Measurements from ENCODE around the gene GALE. TPM values are rescaled to one million over a fixed set of nuclear protein-coding genes. Genes with fewer than 3 reads are reported as not detected.
"Not testable (repeated sequence)": the region's sequence is repeated elsewhere in the genome, so short reads cannot be mapped to it uniquely, and the experiment has no call there.

The GALE gene
- total and polyA plus RNA-seq, 2 donors (not counting 3 experiments of a cell fraction or from before 2014, with no cell fraction given) = 42.9 to 64.7 TPM

GRCh38 chr1:23834156-23834555, 33.6 kb upstream of the GALE start:
- H3K36me3 ChIP-seq (ENCODE audit: control insufficient read depth in 2 of 2, extremely low read depth in 1 of 2, insufficient read depth in 2 of 2, low read length in 2 of 2); BruUV-seq (replicated peaks); H3K27ac ChIP-seq (ENCODE audit: insufficient read depth, low read depth, low read length); H3K4me1 ChIP-seq (ENCODE audit: control insufficient read depth, extremely low read depth, insufficient read depth, low read length); H3K9me1 ChIP-seq (replicated peaks; ENCODE audit: control insufficient read depth, extremely low read depth, insufficient read depth, low read length); H4K20me1 ChIP-seq (replicated peaks; ENCODE audit: control insufficient read depth, extremely low read depth, insufficient read depth, low read length); dilution Hi-C loops (cut with MboI; ENCODE audit: extremely low pct_ligation_motif_present, low sequenced_read_pairs); H3K9me3 ChIP-seq (replicated peaks; ENCODE audit: control insufficient read depth, insufficient read depth, low read length); H3K4me2 ChIP-seq (ENCODE audit: insufficient read depth, low read length); H3K79me2 ChIP-seq (ENCODE audit: control insufficient read depth, insufficient read depth, low read length); H3K27me3 ChIP-seq (ENCODE audit: control insufficient read depth in 2 of 2, insufficient read depth in 2 of 2, low read length in 2 of 2); H3K9ac ChIP-seq (replicated peaks; ENCODE audit: extremely low read depth, insufficient read depth, low read length); FAIRE-seq; H3K4me3 ChIP-seq (replicated peaks in 1 of 3; ENCODE audit: insufficient read depth in 1 of 3, low read depth in 1 of 3, low read length in 3 of 3); CTCF ChIA-PET; H2AFZ ChIP-seq (ENCODE audit: low read depth, low read length); intact Hi-C loops (cut with micrococcal nuclease); DNase-seq (ENCODE audit: low read depth, low spot score): not testable (repeated sequence)
- POLR2A ChIA-PET = interaction anchor here (0.8 kb wide), 1 partner anchor 9 kb away, joined by 5 read pairs; the partner anchor contains the start of gene HMGCL

GRCh38 chr1:23827717-23828116, 27.2 kb upstream of the GALE start:
- ChIA-PET POLR2A (no interaction called here), CTCF (interaction anchor here (0.8 kb wide), 1 partner anchor 17 kb away, joined by 3 read pairs; no protein-coding TSS in a partner anchor)
- FAIRE-seq (no peak), DNase-seq (ENCODE audit: low read depth, low spot score) (no peak)
- H3K9ac ChIP-seq (replicated peaks; ENCODE audit: extremely low read depth, insufficient read depth, low read length) = no peak overlapping the region
- H3K9me1 ChIP-seq (replicated peaks; ENCODE audit: control insufficient read depth, extremely low read depth, insufficient read depth, low read length) = no peaks in the 10 kb centered on the region
- no peaks in the 10 kb centered on the region for H3K27me3 ChIP-seq (ENCODE audit: control insufficient read depth in 2 of 2, insufficient read depth in 2 of 2, low read length in 2 of 2)
- H3K79me2 ChIP-seq (ENCODE audit: control insufficient read depth, insufficient read depth, low read length) = peaks cover 6% of the 10 kb centered on the region
- H4K20me1 ChIP-seq (replicated peaks; ENCODE audit: control insufficient read depth, extremely low read depth, insufficient read depth, low read length) = no peaks in the 10 kb centered on the region
- BruUV-seq (replicated peaks) = no TSS peak
- H3K4me1 ChIP-seq (ENCODE audit: control insufficient read depth, extremely low read depth, insufficient read depth, low read length) = peaks cover 9% of the 10 kb centered on the region
- H3K4me2 ChIP-seq (ENCODE audit: insufficient read depth, low read length) = no peak overlapping the region
- dilution Hi-C loops (cut with MboI; ENCODE audit: extremely low pct_ligation_motif_present, low sequenced_read_pairs) (no loop called here), intact Hi-C loops (cut with micrococcal nuclease) (loop anchor here (5.0 kb wide), 1 partner anchor 130 kb away; the partner anchor contains the start of gene PNRC2)
- no peak overlapping the region for H2AFZ ChIP-seq (ENCODE audit: low read depth, low read length)
- no peak overlapping the region for H3K4me3 ChIP-seq (replicated peaks in 1 of 3; ENCODE audit: insufficient read depth in 1 of 3, low read depth in 1 of 3, low read length in 3 of 3)
- H3K9me3 ChIP-seq (replicated peaks; ENCODE audit: control insufficient read depth, insufficient read depth, low read length) = no peaks in the 10 kb centered on the region
- H3K27ac ChIP-seq (ENCODE audit: insufficient read depth, low read depth, low read length) = no peak overlapping the region
- H3K36me3 ChIP-seq (ENCODE audit: control insufficient read depth in 2 of 2, extremely low read depth in 1 of 2, insufficient read depth in 2 of 2, low read length in 2 of 2) = no peaks in the 10 kb centered on the region
- TF ChIP-seq MYC (IDR thresholded peaks at IDR 0.05; ENCODE audit: low read depth, low read length) (no peak), POLR2AphosphoS5 (IDR thresholded peaks at IDR 0.05; ENCODE audit: insufficient read depth, low read depth, low read length) (no peak), GATA2 (IDR thresholded peaks at IDR 0.05; ENCODE audit: insufficient read depth, insufficient read length, low read depth, low read length) (no peak), EZH2 (IDR thresholded peaks at IDR 0.05; ENCODE audit: borderline replicate concordance, low read depth, low read length, severe bottlenecking) (no peak), JUN (IDR thresholded peaks at IDR 0.05; ENCODE audit: borderline replicate concordance, insufficient read depth, insufficient read length, low read depth) (no peak), CTCF (IDR thresholded peaks at IDR 0.05; ENCODE audit: extremely low read depth in 1 of 2, insufficient read depth in 1 of 2, low read depth in 1 of 2, low read length in 2 of 2) (no peak), POLR2A (IDR thresholded peaks at IDR 0.05; ENCODE audit: low read depth, low read length) (no peak), FOS (IDR thresholded peaks at IDR 0.05; ENCODE audit: borderline replicate concordance, insufficient read depth, low read length) (no peak), MAX (IDR thresholded peaks at IDR 0.05; ENCODE audit: insufficient read depth, insufficient read length) (no peak)

- H3K36me3 ChIP-seq (ENCODE audit: control insufficient read depth in 2 of 2, extremely low read depth in 1 of 2, insufficient read depth in 2 of 2, low read length in 2 of 2); H3K9ac ChIP-seq (replicated peaks; ENCODE audit: extremely low read depth, insufficient read depth, low read length); H3K27me3 ChIP-seq (ENCODE audit: control insufficient read depth in 2 of 2, insufficient read depth in 2 of 2, low read length in 2 of 2); H3K79me2 ChIP-seq (ENCODE audit: control insufficient read depth, insufficient read depth, low read length); H2AFZ ChIP-seq (ENCODE audit: low read depth, low read length); FAIRE-seq; H3K9me3 ChIP-seq (replicated peaks; ENCODE audit: control insufficient read depth, insufficient read depth, low read length); BruUV-seq (replicated peaks); H3K9me1 ChIP-seq (replicated peaks; ENCODE audit: control insufficient read depth, extremely low read depth, insufficient read depth, low read length); CTCF ChIA-PET; DNase-seq (ENCODE audit: low read depth, low spot score); H4K20me1 ChIP-seq (replicated peaks; ENCODE audit: control insufficient read depth, extremely low read depth, insufficient read depth, low read length); H3K4me2 ChIP-seq (ENCODE audit: insufficient read depth, low read length); H3K4me3 ChIP-seq (replicated peaks in 1 of 3; ENCODE audit: insufficient read depth in 1 of 3, low read depth in 1 of 3, low read length in 3 of 3); POLR2A ChIA-PET; H3K27ac ChIP-seq (ENCODE audit: insufficient read depth, low read depth, low read length); H3K4me1 ChIP-seq (ENCODE audit: control insufficient read depth, extremely low read depth, insufficient read depth, low read length); dilution Hi-C loops (cut with MboI; ENCODE audit: extremely low pct_ligation_motif_present, low sequenced_read_pairs): not testable (repeated sequence)
- intact Hi-C loops (cut with micrococcal nuclease) = loop anchor here (5.0 kb wide), 1 partner anchor 131 kb away; the partner anchor contains the start of gene PNRC2
Observed at GRCh38 chr1:23826590-23826989, 26.0 kb upstream of the GALE start.

All from endothelial cell of umbilical vein (primary cell).